Mesothelial cell of epicardium (in vitro differentiated cells): ENCODE measurements around the gene SERPINH1. TPM values are rescaled to one million over a fixed set of nuclear protein-coding genes. Genes with fewer than 3 reads are reported as not detected.

Experiments
- DNase-seq, 2 experiments: peaks; one replicate each; pipeline ENCODE4 v3.0.0; 2021; ENCODE audit warnings: low spot score in 2 of 2; ENCODE audit not compliant: unreplicated experiment in 2 of 2
- H3K27ac Mint-ChIP-seq: 2 replicates; pipeline ENCODE4 v1.8.0; 2021; ENCODE audit warnings: mixed read lengths
- H3K27me3 Mint-ChIP-seq: 2 replicates; pipeline ENCODE4 v1.8.0; 2021; ENCODE audit warnings: low read depth, mixed read lengths
- H3K36me3 Mint-ChIP-seq: 2 replicates; pipeline ENCODE4 v1.8.0; 2021; ENCODE audit warnings: mixed read lengths
- H3K4me1 Mint-ChIP-seq: 2 replicates; pipeline ENCODE4 v1.8.0; 2021; ENCODE audit warnings: mixed read lengths
- H3K4me3 Mint-ChIP-seq: 2 replicates; pipeline ENCODE4 v1.8.0; 2021; ENCODE audit warnings: mild to moderate bottlenecking, moderate library complexity, mixed read lengths
- H3K9me3 Mint-ChIP-seq: 2 replicates; pipeline ENCODE4 v1.8.0; 2021; ENCODE audit warnings: mixed read lengths
- total RNA-seq: library from RNA; stranded (reverse); gene quantifications from 3 replicates; pipeline ENCODE4 v1.2.1, GENCODE V29; 2021
- TF ChIP-seq, protein P1 (sequence below): fragments of 200-600 bp; sonication (generic); IDR thresholded peaks from one replicate; pipeline ENCODE4 v1.5.0; 2021; ENCODE audit warnings: antibody characterized with exemption; ENCODE audit not compliant: unreplicated experiment

Gene SERPINH1
- total RNA-seq, 1 donor from 2014 or later: 375 TPM

DNA sequence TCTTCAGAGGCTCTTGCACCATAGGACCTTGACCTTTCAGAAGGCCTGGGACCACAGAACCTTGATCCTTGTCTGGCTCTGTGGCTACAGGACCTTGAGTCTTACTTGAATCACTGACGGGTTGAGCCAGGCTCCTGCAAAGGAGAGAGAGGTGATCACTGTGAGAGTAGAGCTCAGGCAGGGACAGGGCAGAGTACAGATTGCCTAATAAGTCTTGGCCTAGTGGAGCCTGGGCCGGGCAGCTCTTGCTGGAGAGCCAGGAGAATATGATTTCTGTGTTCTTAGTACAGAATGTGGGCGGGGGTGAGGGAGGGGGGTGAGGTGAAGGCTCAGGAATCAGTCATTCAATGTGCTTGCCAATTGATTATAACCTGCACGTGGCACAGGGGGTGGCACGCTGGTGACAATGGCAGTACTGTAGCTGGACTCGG lies 26.0 kb downstream of the SERPINH1 start:
- Mint-ChIP-seq H3K27me3 (peaks cover 8% of the 10 kb centered on the region), H3K27ac (no peak overlapping the region), H3K4me1 (peaks cover 21% of the 10 kb centered on the region), H3K4me3 (no peak overlapping the region), H3K9me3 (no peaks in the 10 kb centered on the region), H3K36me3 (no peaks in the 10 kb centered on the region)
- TF ChIP-seq, protein P1, sequence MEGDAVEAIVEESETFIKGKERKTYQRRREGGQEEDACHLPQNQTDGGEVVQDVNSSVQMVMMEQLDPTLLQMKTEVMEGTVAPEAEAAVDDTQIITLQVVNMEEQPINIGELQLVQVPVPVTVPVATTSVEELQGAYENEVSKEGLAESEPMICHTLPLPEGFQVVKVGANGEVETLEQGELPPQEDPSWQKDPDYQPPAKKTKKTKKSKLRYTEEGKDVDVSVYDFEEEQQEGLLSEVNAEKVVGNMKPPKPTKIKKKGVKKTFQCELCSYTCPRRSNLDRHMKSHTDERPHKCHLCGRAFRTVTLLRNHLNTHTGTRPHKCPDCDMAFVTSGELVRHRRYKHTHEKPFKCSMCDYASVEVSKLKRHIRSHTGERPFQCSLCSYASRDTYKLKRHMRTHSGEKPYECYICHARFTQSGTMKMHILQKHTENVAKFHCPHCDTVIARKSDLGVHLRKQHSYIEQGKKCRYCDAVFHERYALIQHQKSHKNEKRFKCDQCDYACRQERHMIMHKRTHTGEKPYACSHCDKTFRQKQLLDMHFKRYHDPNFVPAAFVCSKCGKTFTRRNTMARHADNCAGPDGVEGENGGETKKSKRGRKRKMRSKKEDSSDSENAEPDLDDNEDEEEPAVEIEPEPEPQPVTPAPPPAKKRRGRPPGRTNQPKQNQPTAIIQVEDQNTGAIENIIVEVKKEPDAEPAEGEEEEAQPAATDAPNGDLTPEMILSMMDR: no peak
- no peak for DNase-seq

DNA sequence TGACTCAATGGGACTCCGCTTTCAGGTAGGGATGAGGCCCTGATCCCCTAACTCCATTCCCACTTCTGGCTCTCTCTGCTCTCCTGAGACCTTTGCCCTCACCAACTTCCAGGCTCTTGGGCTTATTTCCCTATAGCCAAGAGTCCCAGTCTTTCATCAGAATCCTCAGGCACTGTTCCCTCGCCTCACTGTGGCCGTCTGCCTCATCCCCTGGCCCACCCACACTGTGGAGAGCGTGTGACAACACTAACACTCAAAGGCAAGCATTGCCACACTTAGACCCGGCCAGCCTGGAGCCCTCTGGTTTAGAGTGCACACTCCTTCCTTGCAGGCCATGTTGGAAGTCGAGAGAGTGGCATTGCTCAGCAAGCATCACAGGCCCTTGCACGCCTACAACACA lies 27.0 kb downstream of the SERPINH1 start:
- no peaks in the 10 kb centered on the region for H3K36me3 Mint-ChIP-seq
- no peaks in the 10 kb centered on the region for H3K9me3 Mint-ChIP-seq
- H3K4me3 Mint-ChIP-seq: no peak overlapping the region
- no peak overlapping the region for H3K27ac Mint-ChIP-seq
- TF ChIP-seq, protein P1: no peak
- H3K27me3 Mint-ChIP-seq: peaks cover 8% of the 10 kb centered on the region
- DNase-seq: no peak
- peaks cover 26% of the 10 kb centered on the region for H3K4me1 Mint-ChIP-seq

DNA sequence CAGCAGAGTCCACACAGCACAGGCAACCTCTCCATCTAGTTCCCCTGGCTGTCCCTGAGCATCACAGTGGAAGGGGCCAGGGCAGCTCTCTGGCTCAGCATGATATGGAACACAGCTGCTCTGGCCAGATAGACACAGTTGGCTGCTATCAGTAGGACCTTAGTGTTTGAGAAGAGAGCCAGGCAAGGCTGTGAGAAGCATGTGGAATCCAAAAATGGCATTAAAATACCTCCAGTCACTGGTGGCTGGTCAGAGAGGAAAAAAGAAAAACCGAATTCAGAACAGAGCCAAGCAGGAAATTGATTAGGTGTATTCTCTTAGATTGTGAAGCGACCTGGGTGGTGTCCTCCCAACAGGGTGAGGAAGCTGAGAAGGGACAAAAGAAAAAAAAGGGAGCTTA lies 27.9 kb downstream of the SERPINH1 start:
- DNase-seq: no peak
- Mint-ChIP-seq H3K36me3 (no peaks in the 10 kb centered on the region), H3K27me3 (peaks cover 8% of the 10 kb centered on the region), H3K27ac (no peak overlapping the region), H3K4me3 (no peak overlapping the region), H3K4me1 (peaks cover 28% of the 10 kb centered on the region), H3K9me3 (no peaks in the 10 kb centered on the region)
- TF ChIP-seq, protein P1: no peak

DNA sequence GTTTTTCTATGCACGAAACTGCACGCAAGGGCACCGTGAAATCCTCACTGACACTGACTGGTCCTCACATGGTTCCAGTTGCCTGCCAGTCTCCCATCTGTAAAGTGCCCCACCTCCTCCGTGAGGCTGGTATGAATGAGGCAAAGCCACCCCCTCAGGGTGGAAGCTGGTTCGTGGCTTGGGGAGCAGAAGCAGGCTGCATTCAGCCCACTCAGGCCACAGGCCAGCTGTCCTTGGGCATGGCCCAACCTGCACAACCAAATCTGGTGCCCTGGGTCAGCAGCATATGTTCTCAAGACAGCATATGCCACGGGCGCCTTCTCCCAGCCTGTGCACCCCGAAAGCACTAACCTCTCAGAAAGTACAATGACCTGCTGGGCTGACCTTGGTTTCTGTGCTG lies 29.3 kb downstream of the SERPINH1 start:
- Mint-ChIP-seq H3K27ac (no peak overlapping the region), H3K9me3 (no peaks in the 10 kb centered on the region), H3K4me1 (peaks cover 25% of the 10 kb centered on the region), H3K27me3 (peaks cover 11% of the 10 kb centered on the region), H3K4me3 (no peak overlapping the region), H3K36me3 (no peaks in the 10 kb centered on the region)
- TF ChIP-seq, protein P1: no peak
- no peak for DNase-seq

- Mint-ChIP-seq H3K4me3 (no peak overlapping the region), H3K9me3 (no peaks in the 10 kb centered on the region), H3K36me3 (no peaks in the 10 kb centered on the region), H3K4me1 (peaks cover 25% of the 10 kb centered on the region), H3K27ac (no peak overlapping the region), H3K27me3 (peaks cover 12% of the 10 kb centered on the region)
- TF ChIP-seq, protein P1: no peak
- DNase-seq: no peak
Measured at GRCh38 chr11:75591966-75592365, 29.9 kb downstream of the SERPINH1 start.

DNA sequence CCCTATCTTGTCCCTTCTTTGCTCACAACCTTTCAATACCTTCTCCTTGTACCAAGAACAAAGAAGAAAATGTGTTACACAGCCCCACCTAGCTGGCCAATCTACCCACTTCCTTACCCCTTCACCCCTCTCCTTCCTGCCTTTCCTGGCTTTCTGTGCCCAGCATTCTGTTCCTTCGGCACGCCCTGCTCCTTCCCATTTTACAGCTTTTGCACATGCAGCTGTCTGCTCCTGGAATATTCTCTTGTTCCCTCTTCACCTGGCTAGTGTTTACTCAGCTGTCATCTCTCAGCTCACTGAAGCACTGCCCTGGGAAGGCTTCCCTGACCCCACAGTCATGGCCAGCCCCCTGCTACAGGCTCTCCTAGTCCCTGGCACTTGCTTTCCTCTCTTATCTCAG lies 30.7 kb downstream of the SERPINH1 start:
- no peaks in the 10 kb centered on the region for H3K9me3 Mint-ChIP-seq
- peaks cover 12% of the 10 kb centered on the region for H3K27me3 Mint-ChIP-seq
- no peak overlapping the region for H3K27ac Mint-ChIP-seq
- no peak for DNase-seq
- H3K4me3 Mint-ChIP-seq: no peak overlapping the region
- TF ChIP-seq, protein P1: no peak
- peaks cover 28% of the 10 kb centered on the region for H3K4me1 Mint-ChIP-seq
- no peaks in the 10 kb centered on the region for H3K36me3 Mint-ChIP-seq
